Ishikawa (cell line): ENCODE results near the gene RAPGEF4.

Experiments
- CEBPB ChIP-seq: IDR thresholded peaks from 2 replicates; pipeline ENCODE4 v1.6.1; 2012
- CREB1 ChIP-seq: IDR thresholded peaks from 2 replicates; pipeline ENCODE4 v1.6.1; 2012; ENCODE audit warnings: low read depth
- EGR1 ChIP-seq: IDR thresholded peaks from 2 replicates; pipeline ENCODE4 v1.6.1; 2012
- EP300 ChIP-seq: IDR thresholded peaks from 2 replicates; pipeline ENCODE4 v1.6.1; 2012; ENCODE audit warnings: borderline replicate concordance
- FOXM1 ChIP-seq: IDR thresholded peaks from 2 replicates; pipeline ENCODE4 v1.6.1; 2012; ENCODE audit warnings: low read depth, borderline replicate concordance
- NFIC ChIP-seq: IDR thresholded peaks from 2 replicates; pipeline ENCODE4 v1.6.1; 2012
- RAD21 ChIP-seq: IDR thresholded peaks from 2 replicates; pipeline ENCODE4 v1.6.1; 2012; ENCODE audit warnings: low read depth
- TAF1 ChIP-seq: IDR thresholded peaks from 2 replicates; pipeline ENCODE4 v1.6.1; 2012; ENCODE audit warnings: low read depth, mild to moderate bottlenecking
- TCF12 ChIP-seq: IDR thresholded peaks from 2 replicates; pipeline ENCODE4 v1.6.1; 2012; ENCODE audit warnings: low read depth
- TEAD4 ChIP-seq: IDR thresholded peaks from 2 replicates; pipeline ENCODE4 v1.6.1; 2012
- YY1 ChIP-seq: IDR thresholded peaks from 2 replicates; pipeline ENCODE4 v1.6.1; 2012; ENCODE audit warnings: low read depth
- ZBTB7A ChIP-seq: IDR thresholded peaks from 2 replicates; pipeline ENCODE4 v1.6.1; 2012; ENCODE audit warnings: low read depth
- TF ChIP-seq, protein P1 (sequence below): IDR thresholded peaks from 2 replicates; pipeline ENCODE4 v1.6.1; 2012; ENCODE audit warnings: low read depth, mild to moderate bottlenecking
- TF ChIP-seq, protein P2 (sequence below): IDR thresholded peaks from 2 replicates; pipeline ENCODE4 v1.6.1; 2012
- TF ChIP-seq, protein P3 (sequence below): IDR thresholded peaks from 2 replicates; pipeline ENCODE4 v1.6.1; 2012

RAPGEF4 gene

DNA sequence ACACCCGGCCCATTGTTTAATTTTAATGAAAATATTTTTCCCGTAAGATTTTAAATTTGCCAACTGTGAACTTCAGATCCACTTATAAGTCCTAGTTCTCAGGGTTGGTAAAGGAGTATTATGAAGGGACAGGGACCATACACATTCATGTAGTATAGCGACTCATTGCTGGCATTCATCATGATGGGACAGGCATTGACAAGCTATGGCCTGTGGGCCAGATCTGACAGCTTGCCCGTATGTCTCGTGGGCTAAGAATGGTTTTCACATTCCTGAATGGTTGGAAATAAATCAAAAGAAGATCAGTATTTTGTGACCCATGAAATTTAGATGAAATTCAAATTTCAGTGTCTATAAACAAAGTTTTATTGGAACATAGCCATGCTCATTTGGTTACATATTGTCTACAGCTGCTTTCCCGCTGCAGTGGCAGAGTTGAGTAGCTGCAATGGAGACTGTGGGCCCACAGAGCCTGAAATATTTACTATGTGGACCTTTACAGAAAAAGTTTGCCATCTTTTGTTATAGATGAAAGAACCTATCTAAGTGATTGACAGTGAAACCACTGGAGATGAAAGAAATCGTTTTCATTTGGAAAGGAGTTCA lies 4.1 kb downstream of the RAPGEF4 start:
- no peak for TF ChIP-seq TEAD4
- TF ChIP-seq TCF12: no peak
- TF ChIP-seq, protein P1, sequence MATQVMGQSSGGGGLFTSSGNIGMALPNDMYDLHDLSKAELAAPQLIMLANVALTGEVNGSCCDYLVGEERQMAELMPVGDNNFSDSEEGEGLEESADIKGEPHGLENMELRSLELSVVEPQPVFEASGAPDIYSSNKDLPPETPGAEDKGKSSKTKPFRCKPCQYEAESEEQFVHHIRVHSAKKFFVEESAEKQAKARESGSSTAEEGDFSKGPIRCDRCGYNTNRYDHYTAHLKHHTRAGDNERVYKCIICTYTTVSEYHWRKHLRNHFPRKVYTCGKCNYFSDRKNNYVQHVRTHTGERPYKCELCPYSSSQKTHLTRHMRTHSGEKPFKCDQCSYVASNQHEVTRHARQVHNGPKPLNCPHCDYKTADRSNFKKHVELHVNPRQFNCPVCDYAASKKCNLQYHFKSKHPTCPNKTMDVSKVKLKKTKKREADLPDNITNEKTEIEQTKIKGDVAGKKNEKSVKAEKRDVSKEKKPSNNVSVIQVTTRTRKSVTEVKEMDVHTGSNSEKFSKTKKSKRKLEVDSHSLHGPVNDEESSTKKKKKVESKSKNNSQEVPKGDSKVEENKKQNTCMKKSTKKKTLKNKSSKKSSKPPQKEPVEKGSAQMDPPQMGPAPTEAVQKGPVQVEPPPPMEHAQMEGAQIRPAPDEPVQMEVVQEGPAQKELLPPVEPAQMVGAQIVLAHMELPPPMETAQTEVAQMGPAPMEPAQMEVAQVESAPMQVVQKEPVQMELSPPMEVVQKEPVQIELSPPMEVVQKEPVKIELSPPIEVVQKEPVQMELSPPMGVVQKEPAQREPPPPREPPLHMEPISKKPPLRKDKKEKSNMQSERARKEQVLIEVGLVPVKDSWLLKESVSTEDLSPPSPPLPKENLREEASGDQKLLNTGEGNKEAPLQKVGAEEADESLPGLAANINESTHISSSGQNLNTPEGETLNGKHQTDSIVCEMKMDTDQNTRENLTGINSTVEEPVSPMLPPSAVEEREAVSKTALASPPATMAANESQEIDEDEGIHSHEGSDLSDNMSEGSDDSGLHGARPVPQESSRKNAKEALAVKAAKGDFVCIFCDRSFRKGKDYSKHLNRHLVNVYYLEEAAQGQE: no peak
- no peak for TF ChIP-seq EGR1
- no peak for TF ChIP-seq TAF1
- TF ChIP-seq FOXM1: no peak
- TF ChIP-seq NFIC: no peak
- no peak for TF ChIP-seq YY1
- TF ChIP-seq, protein P2, sequence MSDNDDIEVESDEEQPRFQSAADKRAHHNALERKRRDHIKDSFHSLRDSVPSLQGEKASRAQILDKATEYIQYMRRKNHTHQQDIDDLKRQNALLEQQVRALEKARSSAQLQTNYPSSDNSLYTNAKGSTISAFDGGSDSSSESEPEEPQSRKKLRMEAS: no peak
- TF ChIP-seq CREB1: no peak
- no peak for TF ChIP-seq RAD21
- no peak for TF ChIP-seq ZBTB7A
- TF ChIP-seq CEBPB: no peak
- TF ChIP-seq EP300: no peak
- TF ChIP-seq, protein P3, sequence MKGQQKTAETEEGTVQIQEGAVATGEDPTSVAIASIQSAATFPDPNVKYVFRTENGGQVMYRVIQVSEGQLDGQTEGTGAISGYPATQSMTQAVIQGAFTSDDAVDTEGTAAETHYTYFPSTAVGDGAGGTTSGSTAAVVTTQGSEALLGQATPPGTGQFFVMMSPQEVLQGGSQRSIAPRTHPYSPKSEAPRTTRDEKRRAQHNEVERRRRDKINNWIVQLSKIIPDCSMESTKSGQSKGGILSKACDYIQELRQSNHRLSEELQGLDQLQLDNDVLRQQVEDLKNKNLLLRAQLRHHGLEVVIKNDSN: no peak

DNA sequence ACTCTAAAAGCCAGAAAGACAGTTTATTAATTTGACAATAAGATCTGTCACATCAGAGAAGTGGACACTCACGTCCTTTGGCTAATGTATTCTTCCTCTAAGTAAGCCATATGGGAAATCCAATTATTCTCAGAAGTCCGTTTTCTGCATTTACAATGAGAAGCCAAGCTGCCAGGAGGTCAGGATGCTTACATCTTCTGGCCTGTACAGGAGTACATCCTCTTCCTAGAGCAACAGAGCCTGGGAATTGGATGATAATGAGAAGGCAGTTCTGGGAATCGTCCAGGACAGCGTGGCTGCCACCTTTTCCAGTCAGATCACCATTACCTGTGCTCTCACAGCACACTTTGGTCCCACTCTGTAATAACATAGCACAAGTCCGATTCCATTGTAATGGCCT lies 5.2 kb downstream of the RAPGEF4 start:
- TF ChIP-seq TEAD4: no peak
- TF ChIP-seq RAD21: no peak
- no peak for TF ChIP-seq CREB1

DNA sequence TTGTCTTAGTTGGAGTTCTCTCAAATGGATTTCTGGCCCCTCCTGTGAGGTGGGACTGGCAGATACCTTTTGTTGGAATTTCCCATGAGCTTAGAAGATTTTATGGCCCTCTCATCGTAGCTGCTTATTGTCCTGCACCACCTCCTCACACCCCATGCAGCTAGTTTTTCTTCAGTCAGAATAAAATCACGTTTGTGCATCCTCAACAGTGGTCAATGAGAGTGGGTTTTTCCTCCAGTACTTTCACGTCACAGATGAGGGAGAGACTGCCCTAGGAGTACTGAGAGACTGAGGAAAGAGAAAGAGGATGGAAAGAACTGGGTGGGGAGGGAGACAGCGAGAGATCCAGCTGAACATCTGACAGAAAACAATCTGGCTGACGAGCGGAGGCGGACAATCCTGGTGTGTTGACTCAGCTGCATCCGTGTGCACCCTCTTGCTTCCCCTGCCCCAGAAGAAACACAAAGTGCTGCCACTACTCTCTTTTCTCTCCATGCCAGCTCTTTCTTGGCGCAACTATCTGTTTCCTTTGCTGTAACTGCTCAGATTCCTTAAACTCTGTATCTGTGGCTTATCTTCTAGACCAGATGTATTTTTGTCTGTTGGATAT lies 7.4 kb downstream of the RAPGEF4 start:
- TF ChIP-seq, protein P1: no peak
- TF ChIP-seq NFIC: no peak
- TF ChIP-seq, protein P2: no peak
- no peak for TF ChIP-seq FOXM1
- no peak for TF ChIP-seq YY1
- TF ChIP-seq EP300: no peak
- no peak for TF ChIP-seq RAD21
- no peak for TF ChIP-seq TCF12
- no peak for TF ChIP-seq TEAD4
- no peak for TF ChIP-seq CEBPB
- no peak for TF ChIP-seq CREB1
- no peak for TF ChIP-seq TAF1
- TF ChIP-seq ZBTB7A: no peak
- TF ChIP-seq EGR1: no peak
- TF ChIP-seq, protein P3: no peak

DNA sequence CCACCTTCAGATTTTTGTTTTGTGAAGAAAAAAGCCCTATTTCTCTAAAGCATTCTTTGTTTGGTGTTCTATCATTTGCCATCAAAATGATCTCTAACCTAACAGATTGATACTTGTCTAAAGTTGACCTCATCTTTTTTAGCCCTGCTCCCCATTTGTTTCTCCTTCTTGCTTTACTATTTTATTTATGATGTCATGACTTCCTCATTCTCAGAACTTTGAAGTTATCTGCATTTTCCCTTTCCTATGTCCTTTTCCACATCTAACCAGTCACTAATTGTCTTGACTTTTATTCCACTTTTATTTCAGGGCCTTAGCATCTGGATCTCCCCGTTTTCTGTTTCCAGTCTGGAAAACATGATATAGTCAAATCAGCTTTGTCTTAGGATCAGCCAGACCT lies 8.3 kb downstream of the RAPGEF4 start:
- no peak for TF ChIP-seq ZBTB7A
- TF ChIP-seq NFIC: no peak
- TF ChIP-seq CREB1: no peak
- no peak for TF ChIP-seq EP300
- TF ChIP-seq, protein P1: no peak
- TF ChIP-seq RAD21: no peak
- TF ChIP-seq, protein P2: no peak
- no peak for TF ChIP-seq CEBPB
- no peak for TF ChIP-seq TCF12
- no peak for TF ChIP-seq TEAD4
- no peak for TF ChIP-seq YY1
- TF ChIP-seq, protein P3: no peak
- TF ChIP-seq FOXM1: no peak
- TF ChIP-seq EGR1: no peak
- TF ChIP-seq TAF1: no peak
